ENCODE data around the gene UGT1A5.

UGT1A5 gene

DNA sequence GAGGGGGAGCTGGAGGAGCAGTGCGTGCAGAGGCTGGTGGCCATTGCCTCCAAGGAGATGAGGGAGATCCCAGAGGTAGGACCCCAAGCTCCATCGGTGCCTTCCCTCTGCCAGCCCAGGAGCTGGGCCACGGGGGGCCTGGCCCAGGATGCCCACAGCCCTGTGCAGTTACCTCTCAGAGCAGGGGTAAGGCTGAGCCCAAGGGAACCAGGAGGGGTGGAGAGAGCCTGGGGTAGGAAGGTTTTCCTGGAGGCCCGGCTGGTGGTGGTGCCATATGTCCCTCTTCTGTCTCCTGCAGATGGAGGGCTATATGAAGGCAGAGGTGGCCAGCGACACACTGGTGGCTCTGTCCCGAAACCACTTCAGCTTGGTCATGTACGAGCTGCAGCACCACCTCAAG, 76.8 kb downstream of the UGT1A5 start:
- DNase-seq, result no peak

DNA sequence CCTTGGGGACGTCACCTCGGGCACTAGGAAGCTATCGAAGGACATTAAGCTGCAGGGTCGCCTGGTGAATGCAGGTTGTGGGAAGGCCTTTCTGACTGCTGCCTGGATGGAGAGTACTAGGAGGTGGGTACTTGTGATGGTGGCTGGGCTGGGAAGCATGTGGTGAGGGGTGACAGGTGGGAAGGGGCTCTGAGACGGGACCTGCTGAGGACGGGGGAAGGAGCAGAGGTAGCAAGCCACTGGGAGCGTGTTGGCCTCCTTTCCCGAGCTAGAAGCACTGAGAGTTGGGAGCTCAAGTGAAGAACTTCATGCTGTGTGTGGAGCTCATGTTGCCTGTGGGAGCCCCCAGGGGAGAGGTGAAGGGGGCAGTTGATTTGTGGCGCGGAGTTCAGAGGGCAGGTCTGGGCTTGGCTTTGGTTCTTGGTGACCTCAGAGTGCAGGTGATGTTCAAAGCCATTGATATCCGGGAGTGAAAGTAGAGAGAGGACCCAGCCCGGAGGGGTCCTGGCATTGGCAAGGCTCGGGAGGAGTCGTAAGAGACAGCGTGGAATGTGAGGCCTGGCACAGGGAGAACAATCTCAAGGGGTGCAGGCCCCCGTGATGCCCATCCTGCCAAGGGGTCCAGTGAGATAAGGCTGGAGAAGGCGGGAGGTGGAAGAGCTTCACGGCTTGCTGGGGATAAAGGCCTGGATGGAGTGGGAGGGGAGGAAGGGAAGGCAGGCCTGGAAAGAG, 78.6 kb downstream of the UGT1A5 start:
- no peak for DNase-seq

DNA sequence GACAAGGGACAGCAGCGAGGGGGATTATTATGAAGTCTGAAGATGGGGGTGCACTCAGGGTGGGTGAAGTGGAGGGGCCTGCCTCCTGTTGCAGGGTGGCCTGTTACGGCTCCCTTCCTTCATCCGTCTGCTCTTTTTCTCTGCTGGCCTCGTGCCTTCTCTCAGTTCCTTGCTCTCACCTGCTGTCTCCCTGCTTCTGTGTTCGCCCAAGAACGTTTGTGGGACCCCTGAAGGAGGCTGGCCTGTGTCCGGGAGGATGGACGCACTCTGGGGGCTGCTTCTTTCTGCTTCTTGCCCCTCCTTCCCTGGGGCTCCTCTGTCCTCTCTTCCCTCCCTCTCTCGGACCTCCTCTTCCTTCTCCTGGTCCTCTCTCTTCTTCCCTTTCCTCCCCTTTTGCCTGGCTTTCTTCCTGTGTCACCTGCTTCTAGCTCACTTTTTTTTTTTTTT, 79.2 kb downstream of the UGT1A5 start:
- no peak for DNase-seq

DNA sequence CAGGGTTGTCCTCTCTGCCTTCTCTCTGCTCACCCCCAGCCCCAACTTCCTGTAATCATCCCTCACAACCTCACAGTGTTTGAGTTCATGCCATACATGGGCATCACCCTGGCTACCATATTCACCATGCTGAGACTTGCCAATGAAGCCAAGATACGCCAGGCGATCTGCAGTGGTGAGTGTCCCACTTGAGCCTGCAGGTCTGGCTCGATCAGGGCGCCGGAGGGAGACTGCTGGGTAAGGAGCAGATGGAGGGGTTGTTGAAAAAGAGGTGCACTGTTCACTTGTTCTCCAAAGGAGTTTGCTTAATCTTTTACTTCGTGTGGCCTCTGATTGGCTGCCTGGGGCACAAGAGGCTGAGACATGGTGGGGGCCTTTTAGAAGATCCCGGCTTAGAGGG, 80.0 kb downstream of the UGT1A5 start:
- DNase-seq, result no peak

DNA sequence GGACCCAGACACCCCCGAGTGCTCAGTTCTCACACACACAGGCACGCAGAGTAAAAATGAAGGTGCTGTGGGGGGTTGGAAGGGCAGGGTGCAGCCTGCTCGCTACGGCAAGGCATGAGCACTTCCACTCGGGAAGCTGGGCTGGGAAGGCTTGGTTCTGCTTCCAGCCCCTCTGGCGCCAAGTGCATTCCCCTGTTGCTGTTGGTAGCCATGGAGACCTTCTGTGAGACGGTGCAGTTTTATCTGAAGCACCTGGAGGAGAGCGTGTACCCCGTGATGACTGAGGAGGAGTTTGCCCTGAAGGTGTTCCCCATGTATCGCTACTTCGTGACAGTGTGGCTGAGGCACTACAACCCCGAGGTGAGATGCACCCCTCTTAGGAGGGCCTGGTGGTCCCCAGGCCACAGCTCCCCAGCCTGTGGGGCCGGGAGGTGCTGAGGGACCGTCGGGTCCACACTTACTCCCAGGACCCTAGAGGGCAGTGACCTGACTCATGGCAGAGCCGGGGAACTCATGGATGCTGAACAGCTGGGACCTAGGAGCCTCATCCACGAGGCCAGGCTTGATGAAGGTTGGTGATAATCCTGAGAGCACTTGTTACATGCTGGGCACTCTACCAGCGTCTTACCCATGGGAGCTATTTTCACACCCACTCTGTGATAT, 80.9 kb downstream of the UGT1A5 start:
- no peak for DNase-seq

DNA sequence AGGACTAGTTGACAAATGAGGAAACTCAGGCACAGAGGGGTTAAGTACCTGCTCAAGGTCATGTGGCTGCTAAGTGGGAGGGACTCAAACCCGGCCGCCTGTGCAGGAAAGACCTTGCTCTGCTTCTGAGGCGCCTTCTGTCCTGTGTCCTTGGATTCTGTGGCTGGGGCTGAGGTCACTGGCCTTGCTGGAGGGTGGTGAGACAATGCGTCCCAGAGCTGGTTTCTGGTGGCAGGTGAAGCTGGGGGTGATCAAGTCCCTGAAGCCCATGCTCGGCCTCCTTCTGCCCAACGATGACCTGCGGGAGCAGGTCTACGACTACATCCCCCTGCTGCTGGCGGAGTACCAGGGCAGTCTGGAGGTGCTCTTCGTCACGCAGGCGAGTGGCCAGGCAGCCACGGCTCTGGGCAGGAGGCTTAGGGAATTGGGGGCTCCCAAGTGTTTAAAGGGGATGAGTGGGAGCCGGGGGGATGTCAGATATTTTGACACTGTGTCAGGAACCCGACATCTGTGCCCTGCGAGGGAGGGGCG, 81.5 kb downstream of the UGT1A5 start:
- no peak for DNase-seq

DNA sequence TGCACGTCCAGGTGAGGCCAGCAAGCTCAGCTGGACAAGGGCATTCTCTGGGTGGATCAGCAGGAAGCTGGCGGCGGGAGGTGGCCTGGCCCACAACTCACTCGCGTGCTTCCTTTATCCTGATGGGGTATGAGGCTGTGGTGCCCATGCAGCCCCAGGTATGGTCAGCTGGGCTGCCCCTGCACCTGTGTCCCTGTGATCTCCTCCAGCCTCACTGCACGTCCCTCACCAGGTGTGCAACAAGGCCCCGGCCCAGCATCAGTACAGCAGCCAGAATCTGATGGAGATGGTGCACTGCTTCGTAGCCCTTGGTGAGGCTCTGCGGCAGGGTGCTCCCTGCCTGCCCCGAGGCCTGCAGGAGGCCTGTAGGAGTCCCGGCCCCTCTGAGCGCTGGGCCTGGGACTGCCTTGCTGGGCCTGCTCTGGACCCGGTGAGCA, 83.0 kb downstream of the UGT1A5 start:
- no peak for DNase-seq

DNA sequence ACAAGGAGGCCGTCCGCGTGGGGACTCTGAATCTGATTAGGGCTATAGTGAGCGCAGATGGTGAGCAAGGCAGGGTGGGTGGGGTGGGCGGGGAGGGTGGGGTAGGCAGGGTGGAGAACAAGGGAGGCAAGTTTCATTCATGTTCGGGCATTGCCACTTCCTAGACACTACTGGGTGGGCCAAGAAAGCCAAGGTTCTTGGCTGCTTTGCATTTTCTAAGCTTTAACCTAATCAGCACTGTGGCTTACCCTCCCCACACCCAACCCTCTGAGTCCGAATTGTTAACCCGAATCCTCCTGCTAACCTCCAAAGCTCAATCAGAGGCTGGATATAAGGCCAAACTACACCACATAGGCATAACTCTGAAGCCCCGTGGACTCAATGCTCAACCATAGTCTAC, 83.5 kb downstream of the UGT1A5 start:
- DNase-seq, result no peak

DNA sequence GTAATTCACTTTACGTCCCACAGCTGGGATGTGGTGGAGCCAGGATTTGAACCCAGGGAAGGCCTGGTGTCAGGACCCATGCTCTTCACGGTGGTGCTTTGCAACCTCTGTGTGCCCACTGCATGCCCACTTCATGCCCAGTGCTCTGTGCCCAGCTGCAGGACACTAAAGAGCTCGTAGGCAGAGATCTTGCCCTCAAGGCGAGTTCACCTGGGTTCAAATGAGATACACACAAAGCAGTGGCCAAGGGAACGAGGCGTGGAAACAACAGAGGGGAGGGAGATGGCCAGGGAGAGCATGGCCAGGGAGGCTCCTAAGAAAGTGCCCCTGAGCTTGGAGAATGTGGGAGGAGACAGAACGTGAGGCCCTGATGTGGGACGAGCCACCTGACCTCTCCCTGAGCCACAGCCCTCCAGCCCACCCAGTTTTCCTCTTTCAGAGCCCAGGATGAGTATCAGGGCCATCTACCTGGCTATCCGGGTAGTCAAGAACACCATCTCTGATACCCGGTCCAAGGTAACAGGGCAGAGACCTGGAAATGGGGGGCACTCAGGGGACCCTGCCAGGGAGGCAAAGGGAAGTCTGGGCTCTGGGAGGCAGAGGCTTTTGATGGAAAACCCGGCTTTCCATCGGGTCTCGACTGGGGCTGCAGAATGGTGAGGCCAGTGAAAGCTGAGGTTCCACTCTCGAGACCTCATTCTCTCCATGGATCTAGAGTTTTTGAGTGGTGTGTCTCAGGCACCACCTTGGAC, 85.8 kb downstream of the UGT1A5 start:
- no peak for DNase-seq

DNA sequence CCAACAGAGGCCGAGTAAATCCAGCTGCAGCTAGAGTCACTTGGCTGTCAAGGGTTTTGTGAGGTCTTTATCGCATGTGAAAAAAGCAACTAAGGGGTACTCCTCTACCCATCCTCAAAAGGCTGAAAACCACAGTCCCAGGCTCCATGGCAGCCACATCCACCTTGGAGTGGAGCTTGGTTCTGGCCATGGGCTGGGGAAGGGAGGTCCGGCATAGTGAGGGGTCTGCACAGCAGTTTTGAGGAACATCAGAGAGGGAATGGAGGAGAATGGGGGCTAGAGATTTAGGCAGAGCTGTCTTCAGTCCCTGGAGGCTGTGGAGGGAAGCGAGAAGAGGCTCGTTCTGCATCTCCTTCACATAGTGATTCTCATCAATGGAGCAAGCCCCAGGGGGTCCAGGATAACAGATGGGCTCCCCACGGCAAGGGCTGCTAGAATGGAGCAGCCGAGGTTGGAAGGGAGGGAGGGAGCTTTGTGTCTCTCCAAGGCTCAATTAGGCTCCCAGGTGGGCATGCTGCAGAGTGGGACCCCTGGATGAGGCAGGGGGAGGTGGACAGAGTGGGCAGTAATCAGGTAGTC, 86.5 kb downstream of the UGT1A5 start:
- DNase-seq, result no peak

DNA sequence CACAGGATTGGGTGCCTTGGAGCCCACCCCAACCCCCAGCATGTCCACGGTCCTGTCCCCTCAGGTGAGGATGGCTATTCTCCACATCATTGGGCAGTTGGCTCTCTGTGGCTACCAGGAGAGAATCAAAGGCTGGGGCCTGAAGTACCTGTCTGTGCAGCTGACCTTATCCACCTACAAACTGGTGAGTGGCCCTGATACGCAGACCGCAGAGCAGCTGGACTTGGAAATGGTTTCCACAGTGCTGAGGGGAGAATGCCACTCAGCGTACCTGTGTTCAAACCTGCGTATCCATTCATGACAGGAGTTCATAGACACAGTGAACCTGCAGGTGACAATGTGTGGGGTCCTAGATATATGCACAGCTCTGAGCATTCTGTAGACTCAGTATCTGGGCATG, 87.0 kb downstream of the UGT1A5 start:
- no peak for DNase-seq

DNA sequence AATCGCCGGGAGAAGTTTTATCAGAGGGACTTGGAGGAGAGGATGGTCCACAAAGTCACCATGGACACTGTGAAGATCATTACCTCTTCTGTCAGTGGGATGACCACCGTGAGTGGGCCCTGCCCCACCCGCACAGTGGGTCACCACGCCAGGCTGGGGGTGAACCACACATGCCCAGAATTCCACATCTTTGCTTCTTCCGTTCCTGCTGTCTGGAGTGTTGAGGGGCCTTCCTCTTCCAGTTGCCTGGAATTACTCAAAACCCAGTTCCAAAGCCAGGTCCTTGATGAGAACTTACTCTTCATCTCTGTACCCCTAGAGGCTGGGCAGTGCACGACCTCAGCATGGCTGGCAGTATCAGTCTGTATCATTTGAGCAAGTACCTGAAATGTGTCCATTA, 87.5 kb downstream of the UGT1A5 start:
- no peak for DNase-seq

DNA sequence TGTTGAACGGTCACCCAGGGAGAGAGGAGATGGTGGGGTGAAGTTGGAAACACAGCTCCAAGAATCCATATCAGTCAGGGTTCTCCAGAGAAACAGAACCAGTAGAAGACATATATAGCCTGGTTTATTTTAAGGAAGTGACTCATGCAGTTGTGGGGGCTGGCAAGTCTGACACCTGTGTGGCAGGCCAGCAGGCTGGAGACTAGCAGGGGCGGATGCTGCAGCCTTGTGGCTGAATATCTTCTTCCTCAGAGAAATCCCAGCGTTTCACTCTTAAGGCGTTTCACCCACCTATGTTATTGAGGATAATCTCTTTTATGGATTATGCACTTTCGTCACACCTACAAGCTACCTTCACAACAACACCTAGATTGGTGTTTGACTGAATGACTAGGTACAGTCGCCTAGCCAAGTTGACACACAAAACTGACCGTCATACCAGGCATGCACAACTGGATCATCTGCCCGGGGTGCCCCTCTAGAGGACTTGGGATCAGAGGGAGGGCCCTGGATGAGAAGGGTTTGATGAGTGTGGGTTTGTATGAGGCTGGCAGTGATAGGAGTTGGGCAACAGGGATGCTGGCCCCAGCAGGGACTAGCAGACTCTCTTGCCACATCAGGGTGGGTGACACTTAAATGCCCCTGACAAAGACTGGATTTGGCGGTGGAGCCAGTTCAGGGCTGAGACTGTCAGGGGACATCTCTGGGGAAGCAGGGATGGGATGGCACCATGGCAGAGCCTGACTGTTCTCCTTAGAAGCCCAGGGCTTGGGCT, 88.8 kb downstream of the UGT1A5 start:
- no peak for DNase-seq

DNA sequence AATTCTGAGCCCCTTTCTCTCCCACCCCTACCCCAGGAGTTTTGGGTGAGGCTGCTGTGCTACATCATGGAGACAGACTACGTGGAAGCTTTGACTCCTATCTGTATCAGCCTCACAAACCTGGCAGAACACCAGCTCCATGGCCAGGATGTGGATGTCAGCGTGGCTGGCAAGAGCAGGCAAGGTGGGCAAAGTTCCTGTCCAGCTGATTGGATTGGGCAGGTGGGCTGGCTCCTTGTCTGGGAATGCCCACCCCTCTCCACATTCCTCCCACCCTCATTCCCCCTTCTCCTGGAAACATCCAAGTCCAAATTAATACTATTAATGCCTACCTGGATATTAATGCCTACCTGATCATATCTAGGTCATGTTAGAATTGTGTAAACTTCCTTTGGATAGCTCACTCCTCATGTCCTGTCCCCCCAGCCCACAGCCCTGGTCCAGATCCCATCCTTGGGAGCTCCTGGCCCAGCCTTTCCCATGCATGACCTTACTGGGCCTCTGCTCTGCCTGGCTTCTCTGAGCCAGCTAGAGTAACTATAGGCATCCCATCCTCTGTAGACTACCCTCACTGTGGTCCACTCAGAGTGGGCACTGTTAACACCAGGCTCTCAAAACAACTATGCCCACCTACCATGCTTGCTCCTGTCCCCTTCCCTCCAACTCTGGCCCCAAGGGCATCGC, 89.6 kb downstream of the UGT1A5 start:
- DNase-seq, result no peak

DNA sequence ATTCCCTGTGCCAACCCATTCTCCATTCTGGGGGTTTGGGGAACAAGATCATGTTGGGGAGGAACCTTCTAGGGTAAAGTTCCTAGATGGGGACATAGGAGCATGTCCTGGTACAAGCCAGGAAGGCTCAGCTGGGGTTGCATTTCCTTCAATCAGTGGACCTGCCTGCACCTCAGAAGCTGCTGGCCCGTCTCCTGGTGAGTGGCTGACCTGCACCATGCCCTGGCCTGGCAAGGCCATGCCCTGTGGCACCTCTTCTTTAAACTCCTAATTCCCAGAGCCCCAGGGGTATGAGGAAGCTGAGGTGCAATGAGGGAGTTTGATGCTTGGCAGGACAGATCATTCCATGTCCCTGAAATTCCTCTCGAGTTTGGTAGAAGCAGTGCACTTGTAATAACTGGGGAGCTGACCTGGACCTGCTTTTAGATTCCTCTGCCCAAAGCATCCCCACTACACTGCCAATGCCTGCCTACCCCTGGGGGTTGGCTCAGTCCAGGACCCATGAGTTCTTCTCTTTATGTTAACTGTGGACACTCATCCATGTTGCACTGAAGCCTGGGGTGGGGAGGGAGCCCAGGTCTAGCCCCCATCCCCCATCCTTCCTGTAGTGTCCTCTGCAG, 90.7 kb downstream of the UGT1A5 start:
- DNase-seq, result no peak

DNA sequence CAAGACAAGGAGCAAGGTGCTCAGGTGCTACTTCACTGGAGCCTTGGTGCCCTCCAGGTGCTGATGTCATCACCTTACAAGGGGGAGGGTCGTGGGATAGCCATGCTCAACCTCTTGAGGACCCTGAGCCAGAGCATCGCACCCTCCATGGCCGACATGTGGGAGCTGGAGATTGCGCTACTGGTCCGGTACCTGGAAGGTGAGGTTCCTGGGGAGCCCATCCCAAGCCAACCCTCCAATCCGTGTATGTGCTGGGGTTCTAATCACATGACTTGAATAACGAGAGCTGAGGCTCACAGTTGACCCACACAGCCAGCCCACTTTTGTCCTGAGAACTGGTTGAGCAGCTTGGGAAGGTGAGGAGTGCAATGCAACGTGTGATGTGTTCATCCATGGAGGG, 91.3 kb downstream of the UGT1A5 start:
- DNase-seq, result peak; percentile 6

DNA sequence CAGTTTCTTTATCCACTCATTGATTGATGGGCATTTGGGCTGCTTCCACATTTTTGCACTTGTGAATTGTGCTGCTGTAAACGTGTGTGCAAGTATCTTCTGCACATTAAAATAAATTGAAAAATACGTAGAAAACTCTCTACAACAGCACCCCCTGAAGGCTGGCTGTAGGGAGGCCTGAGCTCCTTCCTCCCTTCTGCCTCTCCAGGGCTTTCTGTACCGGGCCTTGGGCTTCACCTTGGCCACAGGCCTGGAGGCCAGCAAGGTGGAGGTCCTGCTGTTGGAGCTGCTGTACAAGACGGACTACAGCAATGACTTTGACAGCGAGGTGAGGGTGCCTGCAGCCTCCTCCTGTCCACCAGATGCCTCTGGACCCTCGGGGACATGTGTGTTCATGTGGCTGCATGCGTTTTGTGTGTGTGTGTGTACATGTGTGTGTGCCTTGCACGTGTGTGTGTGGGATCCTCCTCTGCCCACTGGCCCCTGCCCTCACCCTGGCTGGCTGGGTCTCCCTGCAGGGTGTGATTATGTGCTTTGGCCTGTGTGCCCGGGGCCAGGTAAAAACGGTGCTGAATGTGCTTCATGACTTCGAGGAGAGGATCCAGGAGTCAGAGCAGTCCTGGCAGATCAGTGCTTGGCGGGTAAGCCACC, 94.6 kb downstream of the UGT1A5 start:
- DNase-seq, result no peak

DNA sequence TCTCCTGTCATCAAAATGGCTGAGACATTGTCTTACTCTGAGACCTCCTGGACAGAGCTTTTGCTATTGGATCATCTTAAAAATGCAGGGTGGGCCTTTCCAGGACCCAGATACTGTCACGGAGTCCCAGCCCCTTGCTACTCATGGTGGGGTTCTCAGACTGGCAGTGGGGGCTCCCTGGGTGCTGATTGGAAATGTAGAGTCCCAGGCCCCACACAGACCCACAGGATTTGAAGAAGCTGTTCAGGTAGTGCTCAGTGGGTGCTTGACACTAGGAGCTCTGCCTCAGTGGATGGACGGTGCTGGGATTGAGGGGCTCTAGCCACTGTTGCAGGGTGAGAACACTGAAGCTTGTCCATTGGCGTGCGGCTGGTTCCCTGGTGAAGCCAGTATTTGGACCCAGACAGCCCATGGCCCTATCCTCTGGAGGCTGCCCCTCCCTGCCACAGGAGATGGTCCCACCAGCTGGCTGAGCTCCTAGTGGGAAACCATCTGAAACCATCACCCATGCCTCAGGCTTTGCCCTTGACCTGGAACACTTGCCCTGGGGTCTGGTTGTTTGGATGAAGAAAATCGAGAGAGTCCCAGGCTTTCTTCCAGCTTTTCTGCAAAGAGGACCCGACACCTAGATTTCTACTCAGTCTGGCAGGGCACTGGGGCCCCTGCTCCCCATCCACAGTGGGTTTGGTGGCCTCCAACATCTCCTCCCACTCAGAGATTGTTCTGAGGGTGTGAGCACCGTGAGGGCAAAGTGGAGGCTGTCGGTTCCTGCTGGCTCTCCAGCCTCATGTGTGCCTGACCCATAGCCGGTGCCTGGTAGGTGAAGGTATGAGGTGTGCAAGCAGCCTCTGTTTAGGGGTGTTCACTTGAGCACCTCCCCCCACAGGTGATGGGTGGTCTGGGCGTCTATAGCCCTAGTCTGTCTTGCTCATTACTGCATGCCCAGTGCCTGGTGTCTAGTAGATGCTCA, 95.5 kb downstream of the UGT1A5 start:
- no peak for DNase-seq

DNA sequence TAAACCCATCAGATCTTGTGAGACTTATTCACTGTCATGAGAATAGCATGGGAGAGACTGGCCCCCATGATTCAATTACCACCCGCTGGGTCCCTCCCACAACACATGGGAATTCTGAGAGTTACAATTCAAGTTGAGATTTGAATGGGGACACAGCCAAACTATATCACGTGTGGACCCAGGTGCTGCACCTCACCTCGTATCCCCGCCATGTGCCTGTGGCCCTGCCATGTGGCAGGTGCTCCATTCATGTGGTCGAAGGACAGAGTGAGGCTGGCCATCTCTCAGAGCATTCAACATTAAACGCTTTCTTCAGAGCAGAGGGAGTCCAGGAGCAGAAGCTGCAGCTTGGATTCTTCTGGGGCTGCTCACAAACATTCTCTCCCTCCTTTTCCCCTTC, 97.7 kb downstream of the UGT1A5 start:
- no peak for DNase-seq

DNA sequence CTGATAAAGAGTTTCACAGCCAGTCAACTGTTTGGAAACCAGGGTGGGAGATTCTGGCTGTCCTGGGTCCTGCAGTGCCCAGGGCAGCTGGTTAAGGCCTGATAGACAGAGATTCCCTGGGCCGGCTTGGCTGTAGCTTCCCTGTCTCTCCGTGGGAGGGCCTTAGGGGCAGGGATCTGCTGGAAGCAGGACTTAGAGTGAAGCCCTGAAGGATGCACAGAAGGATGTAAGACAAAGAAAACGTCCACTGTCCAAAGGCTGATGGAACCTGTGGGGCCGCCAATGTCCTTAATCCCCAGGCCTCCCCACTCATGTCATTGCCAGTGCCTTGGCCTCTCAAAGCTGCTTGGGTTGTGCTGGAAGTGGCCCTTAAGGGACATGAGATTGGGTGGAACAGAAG, 98.4 kb downstream of the UGT1A5 start:
- DNase-seq, result no peak
